ENCODE measurements around the gene FXYD1. TPM values are rescaled to one million over a fixed set of nuclear protein-coding genes. Genes with fewer than 3 reads are reported as not detected.
"Not testable (repeated sequence)": the region's sequence is repeated elsewhere in the genome, so short reads cannot be mapped to it uniquely, and the experiment has no call there.

FXYD1 gene
- total and polyA plus RNA-seq, 10 donors = 0.83 to 18.1 (median 10.8) TPM; not detected in 1

DNA sequence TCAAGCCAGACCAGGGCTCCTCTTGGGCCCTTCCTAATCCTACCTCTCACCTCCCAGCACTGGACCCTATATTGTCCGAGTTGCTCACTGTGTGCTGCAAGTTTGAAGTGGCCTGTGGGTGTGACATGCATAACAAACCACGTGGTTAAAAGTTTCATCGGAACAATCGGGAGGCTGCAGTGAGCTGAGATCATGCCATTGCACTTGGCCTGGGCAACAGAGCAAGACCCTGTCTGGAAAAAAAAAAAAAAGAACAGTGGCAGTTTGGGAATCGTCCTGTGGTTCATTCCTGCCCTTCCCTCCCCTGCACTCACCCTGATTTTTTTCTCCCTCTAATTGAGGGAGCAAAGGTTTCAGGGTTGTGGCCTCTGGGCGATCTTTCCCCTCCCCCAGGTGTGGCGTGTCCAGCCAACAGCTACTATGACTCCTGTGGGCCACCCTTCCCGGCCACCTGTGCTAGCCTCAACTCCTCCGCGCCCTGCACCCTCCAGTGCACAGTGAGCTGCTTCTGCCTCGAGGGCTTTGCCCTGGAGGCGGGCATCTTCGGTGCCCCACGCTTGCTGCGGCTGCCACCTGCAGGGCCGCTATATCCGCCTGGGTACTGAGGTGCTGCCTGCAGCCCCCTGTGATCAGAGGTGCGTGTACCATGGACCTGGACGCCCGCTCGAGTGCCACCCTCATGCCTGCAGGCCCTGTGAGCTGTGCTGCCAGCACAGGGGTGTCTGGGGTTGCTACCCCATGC, 39.3 kb upstream of the FXYD1 start:
- 81 to 88% (median 83%) methylated on average over 19 to 21 of the region's 21 CpGs for WGBS, 5 donors
- Histone ChIP-seq H3K36me3 (no peaks in the 10 kb centered on the region), H3K4me3 (no peak overlapping the region), H3K9me3 (no peaks in the 10 kb centered on the region), H3K27ac (no peak overlapping the region), H3K27me3 (replicated peaks in 1 of 7) (no peaks in the 10 kb centered on the region), H3K4me1 (no peaks in the 10 kb centered on the region)
- DNase-seq = no peak
- TF ChIP-seq, protein P1, sequence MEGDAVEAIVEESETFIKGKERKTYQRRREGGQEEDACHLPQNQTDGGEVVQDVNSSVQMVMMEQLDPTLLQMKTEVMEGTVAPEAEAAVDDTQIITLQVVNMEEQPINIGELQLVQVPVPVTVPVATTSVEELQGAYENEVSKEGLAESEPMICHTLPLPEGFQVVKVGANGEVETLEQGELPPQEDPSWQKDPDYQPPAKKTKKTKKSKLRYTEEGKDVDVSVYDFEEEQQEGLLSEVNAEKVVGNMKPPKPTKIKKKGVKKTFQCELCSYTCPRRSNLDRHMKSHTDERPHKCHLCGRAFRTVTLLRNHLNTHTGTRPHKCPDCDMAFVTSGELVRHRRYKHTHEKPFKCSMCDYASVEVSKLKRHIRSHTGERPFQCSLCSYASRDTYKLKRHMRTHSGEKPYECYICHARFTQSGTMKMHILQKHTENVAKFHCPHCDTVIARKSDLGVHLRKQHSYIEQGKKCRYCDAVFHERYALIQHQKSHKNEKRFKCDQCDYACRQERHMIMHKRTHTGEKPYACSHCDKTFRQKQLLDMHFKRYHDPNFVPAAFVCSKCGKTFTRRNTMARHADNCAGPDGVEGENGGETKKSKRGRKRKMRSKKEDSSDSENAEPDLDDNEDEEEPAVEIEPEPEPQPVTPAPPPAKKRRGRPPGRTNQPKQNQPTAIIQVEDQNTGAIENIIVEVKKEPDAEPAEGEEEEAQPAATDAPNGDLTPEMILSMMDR (IDR thresholded peaks at IDR 0.05 in 8 of 11, conservative IDR thresholded peaks at IDR 0.05 in 3 of 11) = no peak
- TF ChIP-seq POLR2A (IDR thresholded peaks at IDR 0.05) = no peak
- no peak for TF ChIP-seq POLR2AphosphoS5 (IDR thresholded peaks at IDR 0.05)
- intact Hi-C loops (cut with DNase I; ENCODE audit: low total_unique reads) = no loop called here

DNA sequence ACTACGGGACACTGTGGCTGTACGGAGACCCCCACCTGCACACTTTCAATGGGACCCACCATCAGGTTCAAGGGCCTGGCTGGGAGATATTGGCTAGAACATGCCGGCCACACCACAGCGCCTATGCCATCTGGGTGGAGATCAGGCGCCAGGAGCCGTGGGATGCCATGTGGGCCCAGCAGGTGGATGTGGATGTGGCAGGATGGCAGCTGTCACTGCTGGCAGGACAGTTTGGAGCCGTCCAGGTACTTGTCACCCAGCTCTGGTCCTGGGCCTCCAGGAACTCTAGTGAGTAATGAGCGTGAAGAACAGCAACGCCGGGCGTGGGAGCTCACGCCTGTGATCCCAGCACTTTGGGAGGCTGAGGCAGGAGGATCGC, 38.7 kb upstream of the FXYD1 start:
- 86 to 94% (median 93%) methylated on average over 12 to 13 of the region's 13 CpGs for WGBS, 5 donors
- Histone ChIP-seq H3K4me1 (no peaks in the 10 kb centered on the region), H3K27ac (no peak overlapping the region), H3K36me3 (no peaks in the 10 kb centered on the region), H3K4me3 (no peak overlapping the region), H3K27me3 (replicated peaks in 1 of 7) (no peaks in the 10 kb centered on the region), H3K9me3 (no peaks in the 10 kb centered on the region)
- TF ChIP-seq POLR2A (IDR thresholded peaks at IDR 0.05) (no peak), POLR2AphosphoS5 (IDR thresholded peaks at IDR 0.05) (no peak)
- TF ChIP-seq, protein P1 (IDR thresholded peaks at IDR 0.05 in 8 of 11, conservative IDR thresholded peaks at IDR 0.05 in 3 of 11) = no peak
- intact Hi-C loops (cut with DNase I; ENCODE audit: low total_unique reads) = no loop called here
- no peak for DNase-seq

DNA sequence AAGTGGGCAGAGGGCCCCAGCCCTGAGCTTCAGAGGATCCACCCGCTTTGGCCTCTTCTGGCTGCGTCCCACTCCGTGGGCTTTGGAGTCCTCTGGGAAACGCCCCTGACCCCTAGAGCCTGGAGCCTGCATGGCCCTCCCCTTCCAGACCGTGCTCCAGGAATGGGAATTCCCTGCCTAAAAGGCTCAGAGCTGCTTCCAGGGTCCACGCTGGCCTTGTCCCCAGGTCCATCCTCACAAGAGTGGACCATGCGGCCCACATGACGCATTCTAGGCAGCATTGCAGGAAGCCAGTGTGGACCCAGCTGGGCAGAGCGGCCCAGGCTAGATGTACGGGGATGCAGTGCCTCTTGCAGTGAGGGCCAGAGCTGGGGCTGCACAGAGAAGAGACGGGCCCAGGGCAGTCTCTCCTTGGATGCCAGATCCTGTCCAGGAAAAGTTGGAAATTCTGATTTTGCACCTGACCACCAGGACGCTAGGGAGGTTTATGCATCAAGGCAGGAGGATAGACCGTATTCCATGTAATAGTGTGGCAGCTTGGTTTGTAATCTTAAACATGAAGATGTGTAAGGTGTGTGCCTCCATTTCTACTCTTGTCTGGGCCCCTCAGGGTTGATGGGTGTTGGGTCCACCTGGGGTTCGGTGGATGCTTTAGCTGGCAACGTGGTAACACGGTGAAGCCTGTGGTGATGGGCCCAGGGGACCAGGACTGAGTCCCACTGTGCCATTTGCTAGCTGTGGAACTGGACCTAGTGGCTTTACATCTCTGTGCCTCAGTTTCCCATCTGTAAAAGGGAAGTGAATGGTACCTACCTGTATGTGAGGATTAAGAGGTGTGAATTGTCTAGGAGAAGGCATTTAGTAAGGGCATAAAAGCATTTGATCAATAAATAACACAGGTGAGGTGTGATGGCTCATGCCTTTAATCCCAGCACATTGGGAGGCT, 37.8 kb upstream of the FXYD1 start:
- H3K27ac ChIP-seq = no peak overlapping the region
- H3K4me1 ChIP-seq = no peaks in the 10 kb centered on the region
- TF ChIP-seq POLR2A (IDR thresholded peaks at IDR 0.05) (no peak), POLR2AphosphoS5 (IDR thresholded peaks at IDR 0.05) (no peak)
- TF ChIP-seq, protein P1 (IDR thresholded peaks at IDR 0.05 in 8 of 11, conservative IDR thresholded peaks at IDR 0.05 in 3 of 11) = no peak
- intact Hi-C loops (cut with DNase I; ENCODE audit: low total_unique reads) = no loop called here
- H3K27me3 ChIP-seq (replicated peaks in 1 of 7) = no peaks in the 10 kb centered on the region
- no peaks in the 10 kb centered on the region for H3K9me3 ChIP-seq
- DNase-seq = no peak
- H3K4me3 ChIP-seq = no peak overlapping the region
- WGBS, 5 donors = 77 to 84% (median 82%) methylated on average over 11 to 16 of the region's 16 CpGs
- no peaks in the 10 kb centered on the region for H3K36me3 ChIP-seq

DNA sequence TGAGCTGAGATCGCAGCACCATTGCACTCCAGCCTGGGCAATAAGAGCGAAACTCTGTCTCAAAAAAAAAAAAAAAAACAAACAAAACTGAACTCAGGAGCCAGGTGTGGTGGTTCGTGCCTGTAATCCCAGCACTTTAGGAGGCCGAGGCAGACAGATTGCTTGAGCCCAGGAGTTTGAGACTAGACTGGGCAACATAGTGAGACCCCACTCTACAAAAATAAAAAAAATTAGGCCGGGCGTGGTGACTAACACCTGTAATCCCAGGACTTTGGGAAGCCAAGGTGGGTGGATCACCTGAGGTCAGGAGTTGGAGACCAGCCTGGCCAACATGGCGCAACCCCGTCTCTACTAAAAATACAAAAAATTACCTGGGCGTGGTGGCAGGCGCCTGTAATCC, 36.7 kb upstream of the FXYD1 start:
- H3K4me1 ChIP-seq; H3K27ac ChIP-seq; intact Hi-C loops (cut with DNase I; ENCODE audit: low total_unique reads); H3K27me3 ChIP-seq (replicated peaks in 1 of 7); H3K4me3 ChIP-seq; H3K36me3 ChIP-seq; DNase-seq; H3K9me3 ChIP-seq: not testable (repeated sequence)
- WGBS, 5 donors = 94 to 98% (median 98%) methylated on average over 10 of the region's 10 CpGs

DNA sequence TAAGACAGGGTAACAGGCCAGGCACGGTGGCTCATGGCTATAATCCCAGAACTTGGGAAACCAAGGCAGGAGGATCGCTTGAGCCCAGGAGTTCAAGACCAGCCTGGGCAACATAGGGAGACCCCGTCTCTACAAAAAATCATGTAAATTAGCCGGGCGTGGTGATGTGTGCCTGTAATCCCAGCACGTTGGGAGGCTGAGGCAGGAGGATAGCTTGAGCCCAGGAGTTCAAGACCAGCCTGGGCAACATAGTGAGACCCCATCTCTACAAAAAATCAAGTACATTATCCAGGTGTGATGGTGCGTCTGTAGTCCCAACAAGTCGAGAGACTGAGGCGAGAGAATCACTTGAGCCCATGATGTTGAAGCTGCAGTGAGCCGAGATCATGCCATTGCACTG, 35.0 kb upstream of the FXYD1 start:
- H3K27ac ChIP-seq; H3K4me3 ChIP-seq; H3K9me3 ChIP-seq; H3K36me3 ChIP-seq; H3K27me3 ChIP-seq (replicated peaks in 1 of 7); intact Hi-C loops (cut with DNase I; ENCODE audit: low total_unique reads); H3K4me1 ChIP-seq; DNase-seq: not testable (repeated sequence)
- WGBS, 5 donors = 77 to 82% (median 79%) methylated on average over 10 of the region's 10 CpGs

All from spleen (tissue), 11 donors.